Measurements from ENCODE around the gene TCF7L2.

TCF7L2 gene

DNA sequence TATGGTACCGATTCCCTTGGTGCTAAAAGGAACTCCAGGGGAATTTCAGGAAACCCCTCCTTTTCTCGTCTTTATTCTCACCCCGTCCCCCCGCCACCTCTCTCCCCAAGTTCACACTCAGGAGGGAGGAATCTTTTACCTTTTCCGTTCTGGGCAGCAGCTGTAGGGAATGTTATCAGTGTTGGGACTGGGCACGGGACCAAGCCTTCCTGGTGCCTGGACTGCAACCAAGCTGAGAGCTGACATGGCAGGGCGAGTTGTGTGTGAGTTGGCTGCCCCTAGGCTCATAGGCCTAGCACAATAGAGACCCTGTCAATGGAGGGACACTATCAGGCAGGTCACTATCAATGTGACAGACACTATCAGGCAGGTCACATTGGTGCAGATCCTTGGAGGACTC, 121.4 kb downstream of the TCF7L2 start:
- DNase-seq: no peak

DNA sequence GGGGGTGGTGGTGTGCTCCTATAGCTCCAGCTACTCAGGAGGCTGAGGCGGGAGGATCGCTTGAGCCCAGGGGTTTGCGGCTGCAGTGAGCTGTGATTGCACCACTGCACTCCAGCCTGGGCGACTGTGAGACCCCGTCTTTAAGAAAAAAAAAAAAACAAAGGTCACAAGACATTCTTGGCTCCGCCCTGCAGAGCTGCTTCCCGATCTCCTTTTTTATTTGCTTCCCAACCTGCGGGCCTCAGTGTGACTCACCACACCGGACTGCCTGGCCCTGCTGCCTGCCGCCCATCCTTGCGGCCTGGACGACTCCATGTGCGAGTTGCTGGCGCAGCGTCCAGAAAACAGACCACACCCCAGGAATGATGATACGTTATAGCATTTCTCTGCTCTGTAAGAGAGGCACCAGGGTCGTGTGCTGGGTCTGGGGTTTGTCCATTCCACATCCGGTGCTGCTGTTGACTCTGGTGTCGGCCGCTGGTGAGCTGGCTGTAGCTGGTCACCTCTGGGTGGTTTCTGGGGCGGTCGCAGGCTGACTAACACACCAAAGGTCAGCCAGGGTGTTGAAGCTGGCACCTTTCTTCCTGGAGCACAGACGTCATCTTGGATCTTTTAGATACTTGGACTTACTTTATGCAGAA, 123.6 kb downstream of the TCF7L2 start:
- DNase-seq: no peak

DNA sequence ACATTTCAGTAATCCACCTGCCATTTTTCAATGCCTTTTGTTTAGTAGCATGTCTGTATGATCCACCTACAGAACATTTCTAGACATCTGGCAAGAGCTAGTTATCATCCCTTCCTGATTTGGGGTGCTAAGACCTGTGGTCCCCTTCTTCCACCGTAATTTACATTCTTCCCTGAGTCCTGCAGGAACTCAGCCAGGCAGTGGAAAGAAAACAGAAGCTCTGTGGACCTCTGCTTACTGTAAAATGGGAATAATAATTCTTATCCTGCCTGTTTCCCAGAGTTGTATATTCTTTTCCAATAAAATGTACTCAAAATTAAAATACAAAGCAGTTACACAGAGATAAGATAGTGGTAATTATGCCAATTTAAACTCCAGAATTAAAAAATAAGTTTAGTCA, 126.9 kb downstream of the TCF7L2 start:
- DNase-seq: no peak

- no peak for DNase-seq
Measured at GRCh38 chr10:113078282-113078907, 128.3 kb downstream of the TCF7L2 start.

DNA sequence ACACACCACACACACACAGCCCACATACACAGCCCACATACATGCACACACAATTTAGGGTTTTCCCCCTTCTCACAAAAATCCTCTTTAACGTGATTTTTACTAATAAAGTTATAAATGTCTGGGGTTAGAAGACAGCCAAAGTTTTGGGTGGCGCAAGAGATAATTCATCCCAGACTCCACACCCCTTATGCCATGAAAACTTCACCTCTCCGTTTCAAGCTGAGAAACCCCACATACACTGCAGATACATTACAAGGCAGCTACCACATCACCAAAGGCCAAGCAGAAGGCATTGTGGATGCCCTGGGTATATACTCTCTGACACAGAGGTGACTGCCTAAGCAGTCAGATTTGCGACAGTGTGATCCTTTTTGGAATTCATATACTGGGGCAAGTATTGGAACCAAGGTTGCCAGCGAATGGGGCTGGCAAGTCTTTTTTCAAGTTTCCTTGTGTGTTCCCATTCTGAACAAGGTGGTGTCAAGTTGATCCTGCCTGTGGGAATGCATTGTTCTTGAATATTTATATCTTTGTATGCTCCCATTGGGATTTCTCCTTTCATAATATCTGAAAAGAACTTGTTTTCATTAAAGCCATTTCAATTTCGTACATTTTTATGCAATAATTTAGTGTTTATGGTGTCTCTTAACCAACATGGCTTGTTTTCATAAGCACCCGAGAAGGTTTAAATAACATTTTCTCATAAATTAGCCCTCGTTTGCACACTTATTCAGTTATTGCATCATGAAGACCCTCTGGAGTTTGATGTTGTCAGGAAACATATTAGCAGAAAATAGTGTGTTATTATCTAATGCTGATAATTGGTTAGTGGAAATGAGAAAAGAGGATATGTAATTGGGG, 130.2 kb downstream of the TCF7L2 start:
- DNase-seq: no peak

- DNase-seq: no peak
Measured at GRCh38 chr10:113080925-113081229, 130.8 kb downstream of the TCF7L2 start.

- DNase-seq: no peak
Measured at GRCh38 chr10:113084031-113084430, 134.0 kb downstream of the TCF7L2 start.

- DNase-seq: no peak
Measured at GRCh38 chr10:113085776-113086175, 135.7 kb downstream of the TCF7L2 start.

DNA sequence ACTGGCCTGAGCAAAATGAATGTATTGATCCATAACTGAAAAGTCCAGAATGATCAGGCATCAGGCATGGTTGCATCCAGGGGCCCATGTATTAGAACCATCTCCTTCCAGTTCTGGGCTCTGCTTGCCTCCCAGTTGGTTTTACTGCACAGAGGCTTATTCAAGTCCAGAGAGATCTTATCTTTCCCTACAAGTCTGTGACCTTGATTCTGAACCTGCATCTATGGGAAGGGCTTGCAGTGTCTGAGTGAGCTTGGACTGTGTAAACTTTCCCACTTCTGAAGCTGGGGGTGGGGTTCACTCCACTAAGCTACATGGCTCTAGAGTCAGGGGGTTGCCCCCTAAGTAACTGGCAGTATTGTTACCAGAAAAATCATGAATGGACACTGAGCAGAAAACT, 136.2 kb downstream of the TCF7L2 start:
- DNase-seq: no peak

GRCh38 chr10:113087165-113088029, 137.3 kb downstream of the TCF7L2 start:
- DNase-seq: no peak

DNA sequence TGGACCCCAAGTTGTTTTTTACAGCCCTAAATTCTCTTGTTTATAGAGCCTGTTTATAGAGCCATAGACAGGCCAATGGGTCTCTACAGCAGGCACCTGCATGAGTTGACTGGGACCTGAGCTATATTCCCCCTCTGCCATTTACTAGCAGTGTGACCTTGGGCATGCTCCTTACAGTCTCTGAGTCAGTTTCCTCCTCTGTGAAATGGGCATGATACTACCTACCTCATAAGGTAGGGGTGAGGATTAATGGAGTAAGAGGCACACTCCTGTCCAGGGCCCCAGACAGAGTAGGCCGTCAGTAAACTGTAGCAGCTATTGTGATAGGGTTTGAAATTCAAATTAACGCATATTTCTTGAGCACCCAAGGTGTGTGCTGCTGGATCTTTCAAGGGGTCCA, 138.1 kb downstream of the TCF7L2 start:
- no peak for DNase-seq

DNA sequence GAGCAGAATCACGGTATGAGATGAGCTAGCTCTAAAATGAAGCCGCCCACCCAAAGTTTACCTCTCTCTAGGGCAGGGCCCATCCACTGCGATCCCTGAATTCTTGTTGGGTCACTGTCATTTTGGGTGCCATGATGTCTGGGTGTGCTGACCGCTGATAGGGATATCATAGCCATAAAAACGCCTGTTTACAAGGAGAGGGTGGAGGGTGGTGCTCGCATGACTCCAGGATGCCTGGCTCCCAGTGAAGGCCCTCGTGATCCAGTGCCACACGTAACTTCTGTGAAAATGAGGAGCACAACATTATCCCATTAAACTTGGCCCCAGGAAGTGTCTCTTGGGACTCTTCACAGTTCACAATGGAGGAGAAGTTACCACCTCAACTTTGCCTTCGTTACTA, 139.5 kb downstream of the TCF7L2 start:
- no peak for DNase-seq

- DNase-seq: no peak
Measured at GRCh38 chr10:113091920-113092319, 141.9 kb downstream of the TCF7L2 start.

- no peak for DNase-seq
Measured at GRCh38 chr10:113093188-113094113, 143.4 kb downstream of the TCF7L2 start.

DNA sequence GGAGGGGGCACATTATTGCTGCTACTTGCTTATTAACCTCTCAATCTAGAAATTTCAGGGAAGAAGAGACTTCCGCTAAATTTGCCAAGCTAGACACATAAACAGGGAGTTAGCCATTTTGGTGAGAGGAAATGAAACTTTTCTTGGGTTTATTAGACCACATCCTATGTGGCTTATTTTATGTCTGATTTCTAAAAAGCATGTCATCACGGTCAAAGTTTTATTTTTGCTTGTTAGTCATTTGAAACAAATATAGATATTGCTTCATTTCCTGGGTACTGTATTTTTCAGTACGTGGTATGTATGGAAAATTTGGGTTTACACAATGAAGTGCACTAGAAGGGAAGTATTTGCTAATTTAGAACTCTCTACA, 144.1 kb downstream of the TCF7L2 start:
- DNase-seq: no peak

- DNase-seq: no peak
Measured at GRCh38 chr10:113095419-113096127, 145.5 kb downstream of the TCF7L2 start.

GRCh38 chr10:113096128-113096996, 146.3 kb downstream of the TCF7L2 start:
- no peak for DNase-seq

DNA sequence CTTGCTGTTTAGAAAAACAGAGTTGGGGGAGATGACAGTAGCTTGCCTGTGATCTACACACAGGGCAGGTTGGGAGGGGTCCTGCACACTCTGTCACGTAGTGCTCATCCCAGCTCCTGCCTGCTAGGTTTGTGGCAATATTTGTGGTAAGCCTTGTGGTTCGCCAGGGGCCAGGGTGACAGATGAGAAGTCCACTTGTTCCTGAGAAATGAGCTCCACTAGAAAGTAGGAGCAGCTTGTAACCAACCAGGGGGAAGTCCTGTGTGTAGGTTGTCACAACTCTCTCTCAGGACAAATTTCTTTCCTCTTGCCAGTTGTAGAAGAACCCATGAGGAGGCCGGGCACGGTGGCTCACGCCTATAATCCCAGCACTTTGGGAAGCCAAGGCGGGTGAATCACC, 147.0 kb downstream of the TCF7L2 start:
- DNase-seq: no peak

DNA sequence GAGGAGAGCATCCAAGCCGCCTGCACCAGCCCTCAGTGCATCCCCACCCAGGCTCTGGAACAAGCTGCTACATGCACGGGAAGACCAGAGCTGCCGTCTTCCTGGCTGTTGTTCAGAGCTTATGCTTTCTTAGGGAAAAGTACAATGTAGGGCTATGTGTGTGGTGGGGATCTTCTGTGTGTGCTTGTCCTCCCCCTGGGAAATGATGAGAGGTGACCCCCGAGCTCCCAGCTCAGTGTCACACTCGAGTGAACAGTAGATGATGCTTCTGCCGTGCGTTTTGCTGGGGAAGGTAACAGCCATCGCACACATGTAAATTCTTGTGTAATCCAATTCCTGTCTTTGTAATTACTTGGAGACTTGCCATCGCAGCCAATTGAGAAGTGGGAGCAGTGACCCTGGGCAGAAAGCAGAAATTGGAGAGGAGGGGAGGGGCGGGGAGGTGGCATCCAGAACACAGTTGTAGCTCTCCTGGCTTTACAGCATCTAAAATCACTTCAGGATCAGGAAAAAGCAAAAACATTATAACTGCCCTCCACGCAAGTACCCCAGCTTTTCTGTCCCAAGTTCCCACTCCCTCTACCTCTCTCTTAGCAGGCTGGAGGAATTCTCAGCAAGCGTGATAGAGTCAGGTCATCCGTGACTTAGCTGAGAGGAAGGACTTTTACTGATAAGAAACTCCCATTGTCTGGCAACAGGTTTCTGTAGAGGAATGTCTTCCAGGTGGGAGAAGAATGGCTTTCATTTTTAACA, 149.6 kb downstream of the TCF7L2 start:
- DNase-seq: no peak

DNA sequence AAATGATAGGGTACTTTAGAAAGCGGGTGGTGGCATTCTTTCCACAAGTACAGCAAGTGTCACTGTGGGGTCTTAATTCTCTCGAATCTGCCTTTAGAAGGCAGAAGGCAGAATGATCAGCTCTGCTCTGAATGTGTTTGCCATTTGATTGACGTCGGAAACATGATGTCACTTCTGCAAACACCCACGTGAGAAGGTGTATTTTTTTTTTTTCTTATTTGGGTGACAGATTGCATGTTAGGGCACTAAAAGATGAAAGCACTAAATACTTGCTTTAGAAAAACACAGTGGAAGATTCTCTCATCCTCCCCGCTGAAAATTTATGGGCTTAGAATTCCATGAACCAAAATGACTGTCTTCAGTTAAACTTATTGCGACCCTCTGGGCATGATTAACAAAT, 150.2 kb downstream of the TCF7L2 start:
- DNase-seq: no peak

All from activated CD4-positive, alpha-beta T cell treated with anti-CD3 and anti-CD28 coated beads for 48 hours (primary cell).